Breast epithelium (tissue), 4 donors: ENCODE data around the gene GSKIP. TPM values are rescaled to one million over a fixed set of nuclear protein-coding genes. Genes with fewer than 3 reads are reported as not detected.

Source experiments
- DNase-seq, 2 donors: peaks; one replicate each; pipeline ENCODE4 v3.0.0-alpha.2; 2019; ENCODE audit warnings: low spot score in 2 of 2
- H3K27ac ChIP-seq, 2 donors: fragments of 200-600 bp; sonication (generic) in 1 of 2; one replicate each; pipeline ENCODE4 v1.5.1; 2016 to 2019; ENCODE audit warnings: mild to moderate bottlenecking in 1 of 2
- H3K27me3 ChIP-seq, 2 donors: fragments of 200-600 bp; sonication (generic) in 1 of 2; one replicate each; pipeline versions ENCODE4 v1.5.1 to v1.6.0; 2017 to 2019; ENCODE audit warnings: control low read depth in 1 of 2, mild to moderate bottlenecking in 1 of 2
- H3K36me3 ChIP-seq: fragments of 200-600 bp; one replicate; pipeline ENCODE4 v1.5.1; 2019
- H3K4me1 ChIP-seq, 2 donors: fragments of 200-600 bp; sonication (generic); one replicate each; pipeline ENCODE4 v1.5.1; 2016 to 2019; ENCODE audit warnings: control low read depth in 1 of 2
- H3K4me3 ChIP-seq, 3 donors: fragments of 200-600 bp; sonication (generic); 1 replicate in 2 of 3; 2 replicates in 1 of 3; pipeline ENCODE4 v1.5.1; 2016 to 2019; ENCODE audit warnings: mild to moderate bottlenecking in 3 of 3, moderate library complexity in 2 of 3
- H3K9me3 ChIP-seq, 2 donors: fragments of 200-600 bp; sonication (generic) in 1 of 2; one replicate each; pipeline ENCODE4 v1.5.1; 2016 to 2019; ENCODE audit warnings: control low read depth in 1 of 2
- POLR2A ChIP-seq: fragments of 450-650 bp; IDR thresholded peaks from one replicate; pipeline ENCODE4 v1.6.1; 2016; ENCODE audit warnings: antibody characterized with exemption, mild to moderate bottlenecking, moderate library complexity
- POLR2AphosphoS5 ChIP-seq, 3 donors: sonication (generic); formaldehyde crosslinking; IDR thresholded peaks; one replicate each; pipeline ENCODE4 v1.6.1; 2017; ENCODE audit warnings: antibody characterized with exemption in 3 of 3
- intact Hi-C: fragments of 100-400 bp; cut with DNase I; formaldehyde crosslinking; loops from one replicate; pipeline ENCODE4 v1.15.1; 2023; ENCODE audit warnings: low total_unique reads
- total RNA-seq, 3 donors: library from RNA; depleted of rRNA; stranded (reverse); fragments of >200 nt; gene quantifications; one replicate each; pipeline ENCODE4 v1.1.0, GENCODE V29; 2016
- TF ChIP-seq, protein P1 (sequence below), 3 donors: fragments of 450-650 bp; IDR thresholded peaks; one replicate each; pipeline ENCODE4 v1.5.1; 2016 to 2017; ENCODE audit warnings: antibody characterized with exemption in 3 of 3, mild to moderate bottlenecking in 3 of 3, moderate library complexity in 3 of 3

The GSKIP gene
- total RNA-seq, 3 donors from 2014 or later: 9.8 to 23.3 (median 14.4) TPM

DNA sequence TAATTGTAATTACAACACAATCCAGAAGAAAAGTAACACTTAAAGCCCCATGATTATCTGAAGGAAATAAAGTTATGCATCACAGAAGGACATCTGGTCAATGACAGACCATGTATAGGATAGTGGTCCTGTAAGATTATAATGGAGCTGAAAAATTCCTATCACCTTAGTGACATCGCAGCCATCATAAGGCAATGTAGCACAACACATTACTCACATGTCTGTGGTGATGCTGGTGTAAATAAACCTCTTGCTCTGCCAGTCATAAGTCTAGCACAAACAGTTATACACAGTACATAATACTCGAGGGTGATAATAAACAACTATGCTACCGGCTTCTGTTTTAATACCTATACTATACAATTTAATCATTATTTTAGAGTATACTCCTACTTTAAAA lies 11.3 kb upstream of the GSKIP start:
- no peak overlapping the region for H3K4me3 ChIP-seq
- intact Hi-C loops: no loop called here

GRCh38 chr14:96352708-96353107 lies 10.6 kb upstream of the GSKIP start:
- H3K36me3 ChIP-seq: no peaks in the 10 kb centered on the region
- intact Hi-C loops: no loop called here
- DNase-seq: no peak
- H3K4me1 ChIP-seq: no peaks in the 10 kb centered on the region
- TF ChIP-seq, protein P1, sequence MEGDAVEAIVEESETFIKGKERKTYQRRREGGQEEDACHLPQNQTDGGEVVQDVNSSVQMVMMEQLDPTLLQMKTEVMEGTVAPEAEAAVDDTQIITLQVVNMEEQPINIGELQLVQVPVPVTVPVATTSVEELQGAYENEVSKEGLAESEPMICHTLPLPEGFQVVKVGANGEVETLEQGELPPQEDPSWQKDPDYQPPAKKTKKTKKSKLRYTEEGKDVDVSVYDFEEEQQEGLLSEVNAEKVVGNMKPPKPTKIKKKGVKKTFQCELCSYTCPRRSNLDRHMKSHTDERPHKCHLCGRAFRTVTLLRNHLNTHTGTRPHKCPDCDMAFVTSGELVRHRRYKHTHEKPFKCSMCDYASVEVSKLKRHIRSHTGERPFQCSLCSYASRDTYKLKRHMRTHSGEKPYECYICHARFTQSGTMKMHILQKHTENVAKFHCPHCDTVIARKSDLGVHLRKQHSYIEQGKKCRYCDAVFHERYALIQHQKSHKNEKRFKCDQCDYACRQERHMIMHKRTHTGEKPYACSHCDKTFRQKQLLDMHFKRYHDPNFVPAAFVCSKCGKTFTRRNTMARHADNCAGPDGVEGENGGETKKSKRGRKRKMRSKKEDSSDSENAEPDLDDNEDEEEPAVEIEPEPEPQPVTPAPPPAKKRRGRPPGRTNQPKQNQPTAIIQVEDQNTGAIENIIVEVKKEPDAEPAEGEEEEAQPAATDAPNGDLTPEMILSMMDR (IDR thresholded peaks at IDR 0.05): no peak
- no peak for TF ChIP-seq POLR2A
- no peak for TF ChIP-seq POLR2AphosphoS5 (IDR thresholded peaks at IDR 0.05)
- H3K27me3 ChIP-seq: no peaks in the 10 kb centered on the region
- no peak overlapping the region for H3K27ac ChIP-seq
- H3K9me3 ChIP-seq: no peaks in the 10 kb centered on the region
- H3K4me3 ChIP-seq: no peak overlapping the region

More for the DNA sequence above, 11.3 kb upstream of the GSKIP start:
- H3K4me1 ChIP-seq: no peaks in the 10 kb centered on the region
- H3K9me3 ChIP-seq: no peaks in the 10 kb centered on the region
- H3K27me3 ChIP-seq: no peaks in the 10 kb centered on the region
- no peak for DNase-seq
- TF ChIP-seq, protein P1 (IDR thresholded peaks at IDR 0.05): no peak
- TF ChIP-seq POLR2A (no peak), POLR2AphosphoS5 (IDR thresholded peaks at IDR 0.05) (no peak)
- H3K27ac ChIP-seq: no peak overlapping the region
- H3K36me3 ChIP-seq: no peaks in the 10 kb centered on the region

DNA sequence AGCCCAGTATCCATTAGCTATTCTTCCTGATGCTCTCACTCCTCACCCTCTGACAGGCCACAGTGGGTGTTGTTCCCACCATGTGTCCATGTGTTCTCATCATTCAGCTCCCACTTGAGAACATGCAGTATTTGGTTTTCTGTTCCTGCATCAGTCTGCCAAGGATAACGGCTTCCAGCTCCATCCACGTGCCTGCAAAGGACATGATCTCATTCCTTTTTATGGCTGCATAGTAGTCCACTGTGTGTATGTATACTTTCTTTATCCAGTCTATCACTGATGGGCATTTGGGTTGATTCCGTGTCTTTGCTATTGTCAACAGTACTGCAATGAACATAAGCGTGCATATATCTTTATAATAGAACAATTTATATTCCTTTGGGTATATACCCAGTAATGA lies 9.1 kb upstream of the GSKIP start:
- Histone ChIP-seq H3K4me3 (no peak overlapping the region), H3K27ac (no peak overlapping the region), H3K27me3 (no peaks in the 10 kb centered on the region), H3K9me3 (no peaks in the 10 kb centered on the region), H3K36me3 (no peaks in the 10 kb centered on the region), H3K4me1 (no peaks in the 10 kb centered on the region)
- TF ChIP-seq POLR2A: no peak
- TF ChIP-seq POLR2AphosphoS5 (IDR thresholded peaks at IDR 0.05): no peak
- TF ChIP-seq, protein P1 (IDR thresholded peaks at IDR 0.05): no peak
- DNase-seq: no peak
- intact Hi-C loops: no loop called here

- TF ChIP-seq POLR2A: no peak
- no peak for TF ChIP-seq POLR2AphosphoS5 (IDR thresholded peaks at IDR 0.05)
- TF ChIP-seq, protein P1 (IDR thresholded peaks at IDR 0.05): no peak
- no peak overlapping the region for H3K27ac ChIP-seq
- H3K36me3 ChIP-seq: no peaks in the 10 kb centered on the region
- DNase-seq: no peak
- intact Hi-C loops: no loop called here
- no peaks in the 10 kb centered on the region for H3K27me3 ChIP-seq
- no peak overlapping the region for H3K4me3 ChIP-seq
- peaks cover 0 to 12% of the 10 kb centered on the region in 2 donors for H3K4me1 ChIP-seq
- no peaks in the 10 kb centered on the region for H3K9me3 ChIP-seq
Observed at GRCh38 chr14:96357216-96357615, 6.1 kb upstream of the GSKIP start.

GRCh38 chr14:96359959-96360358 lies 3.4 kb upstream of the GSKIP start:
- no peaks in the 10 kb centered on the region for H3K27me3 ChIP-seq
- intact Hi-C loops: loop anchor here (5.0 kb wide), 1 partner anchor 307 kb away; no protein-coding TSS in a partner anchor
- H3K36me3 ChIP-seq: no peaks in the 10 kb centered on the region
- TF ChIP-seq POLR2A (no peak), POLR2AphosphoS5 (IDR thresholded peaks at IDR 0.05) (no peak)
- TF ChIP-seq, protein P1 (IDR thresholded peaks at IDR 0.05): no peak
- peaks cover 0 to 19% of the 10 kb centered on the region in 2 donors for H3K4me1 ChIP-seq
- no peak for DNase-seq
- no peak overlapping the region for H3K4me3 ChIP-seq
- no peaks in the 10 kb centered on the region for H3K9me3 ChIP-seq
- no peak overlapping the region for H3K27ac ChIP-seq
